Stomach (tissue), 4 donors: ENCODE data around the gene ZNF35.

Experiments used
- POLR2AphosphoS5 ChIP-seq, 3 donors: sonication (generic); formaldehyde crosslinking; IDR thresholded peaks; one replicate each; pipeline ENCODE4 v1.6.1; 2016; ENCODE audit warnings: antibody characterized with exemption in 3 of 3
- TF ChIP-seq, protein P1 (sequence below), 7 experiments: fragments of 450-650 bp in 4 of 7; fragments of 200-600 bp in 3 of 7; sonication (generic) in 3 of 7; IDR thresholded peaks; one replicate each; pipeline ENCODE4 v1.5.1; 2016 to 2019; ENCODE audit warnings: antibody characterized with exemption in 7 of 7, control low read depth in 2 of 7, mild to moderate bottlenecking in 1 of 7

DNA sequence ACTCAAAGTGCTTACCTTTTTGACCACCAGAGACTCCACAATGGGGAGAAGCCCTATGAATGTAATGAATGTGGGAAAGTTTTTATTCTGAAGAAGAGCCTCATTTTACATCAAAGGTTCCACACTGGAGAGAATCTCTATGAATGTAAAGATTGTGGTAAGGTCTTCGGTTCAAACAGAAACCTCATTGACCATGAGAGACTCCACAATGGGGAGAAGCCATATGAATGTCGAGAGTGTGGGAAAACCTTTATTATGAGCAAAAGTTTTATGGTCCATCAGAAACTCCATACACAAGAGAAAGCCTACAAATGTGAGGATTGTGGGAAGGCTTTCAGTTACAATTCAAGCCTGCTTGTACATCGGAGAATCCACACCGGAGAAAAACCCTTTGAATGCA, 5.5 kb upstream of the ZNF35 start:
- TF ChIP-seq, protein P1, sequence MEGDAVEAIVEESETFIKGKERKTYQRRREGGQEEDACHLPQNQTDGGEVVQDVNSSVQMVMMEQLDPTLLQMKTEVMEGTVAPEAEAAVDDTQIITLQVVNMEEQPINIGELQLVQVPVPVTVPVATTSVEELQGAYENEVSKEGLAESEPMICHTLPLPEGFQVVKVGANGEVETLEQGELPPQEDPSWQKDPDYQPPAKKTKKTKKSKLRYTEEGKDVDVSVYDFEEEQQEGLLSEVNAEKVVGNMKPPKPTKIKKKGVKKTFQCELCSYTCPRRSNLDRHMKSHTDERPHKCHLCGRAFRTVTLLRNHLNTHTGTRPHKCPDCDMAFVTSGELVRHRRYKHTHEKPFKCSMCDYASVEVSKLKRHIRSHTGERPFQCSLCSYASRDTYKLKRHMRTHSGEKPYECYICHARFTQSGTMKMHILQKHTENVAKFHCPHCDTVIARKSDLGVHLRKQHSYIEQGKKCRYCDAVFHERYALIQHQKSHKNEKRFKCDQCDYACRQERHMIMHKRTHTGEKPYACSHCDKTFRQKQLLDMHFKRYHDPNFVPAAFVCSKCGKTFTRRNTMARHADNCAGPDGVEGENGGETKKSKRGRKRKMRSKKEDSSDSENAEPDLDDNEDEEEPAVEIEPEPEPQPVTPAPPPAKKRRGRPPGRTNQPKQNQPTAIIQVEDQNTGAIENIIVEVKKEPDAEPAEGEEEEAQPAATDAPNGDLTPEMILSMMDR (IDR thresholded peaks at IDR 0.05) = no peak
- TF ChIP-seq POLR2AphosphoS5 (IDR thresholded peaks at IDR 0.05) = no peak
